Sigmoid colon (tissue), 7 donors: ENCODE results near the gene TNRC18. TPM values are rescaled to one million over a fixed set of nuclear protein-coding genes. Genes with fewer than 3 reads are reported as not detected.
A peak's percentile ranks its signal among the peaks of the same experiment; 100 is the strongest.

Experiments used
- DNase-seq: peaks from one replicate; pipeline ENCODE4 v3.0.0-alpha.2; 2019
- H3K27ac ChIP-seq, 4 donors: fragments of 200-600 bp; sonication (generic); one replicate each; pipeline ENCODE4 v1.5.1; 2016 to 2019; ENCODE audit warnings: mild to moderate bottlenecking in 1 of 4
- H3K27me3 ChIP-seq, 3 donors: fragments of 200-600 bp; sonication (generic); one replicate each; pipeline ENCODE4 v1.5.1; 2019; ENCODE audit warnings: mild to moderate bottlenecking in 1 of 3
- H3K36me3 ChIP-seq, 4 donors: fragments of 200-600 bp; sonication (generic); one replicate each; pipeline ENCODE4 v1.5.1; 2016 to 2019
- H3K4me1 ChIP-seq, 4 donors: fragments of 200-600 bp; sonication (generic); one replicate each; pipeline ENCODE4 v1.5.1; 2017 to 2019
- H3K4me3 ChIP-seq, 4 donors: fragments of 200-600 bp; sonication (generic); one replicate each; pipeline ENCODE4 v1.5.1; 2017 to 2019; ENCODE audit warnings: mild to moderate bottlenecking in 2 of 4, moderate library complexity in 1 of 4
- H3K9me3 ChIP-seq, 4 donors: fragments of 200-600 bp in 3 of 4; sonication (generic) in 3 of 4; one replicate each; pipeline versions ENCODE4 v1.5.1 to v1.6.1; 2013 to 2019
- EP300 ChIP-seq, 4 donors: sonication (generic); formaldehyde crosslinking; IDR thresholded peaks; one replicate each; pipeline ENCODE4 v1.6.1; 2017; ENCODE audit warnings: antibody characterized with exemption in 4 of 4
- POLR2A ChIP-seq, 2 donors: fragments of 450-650 bp; IDR thresholded peaks; one replicate each; pipeline ENCODE4 v1.6.1; 2016; ENCODE audit warnings: antibody characterized with exemption in 2 of 2, mild to moderate bottlenecking in 2 of 2, moderate library complexity in 2 of 2
- POLR2AphosphoS5 ChIP-seq, 4 donors: sonication (generic); formaldehyde crosslinking; IDR thresholded peaks; one replicate each; pipeline ENCODE4 v1.6.1; 2017; ENCODE audit warnings: antibody characterized with exemption in 4 of 4
- WGBS, 2 donors: extraction: QIAGEN DNeasy Blood & Tissue Kit; methylation state at CpG; one replicate each; pipeline ENCODE4 v1.1.7; 2013; 5-methylcytosine and 5-hydroxymethylcytosine counted together
- intact Hi-C: fragments of 100-400 bp; cut with DNase I; formaldehyde crosslinking; loops from one replicate; pipeline ENCODE4 v1.15.1; 2023
- polyA plus RNA-seq, 3 donors: library from polyadenylated mRNA; stranded (reverse); fragments of 200-250 nt; gene quantifications; one replicate each; pipeline ENCODE4 v1.2.3, GENCODE V29; 2013
- total RNA-seq, 4 donors: library from RNA; depleted of rRNA; stranded (reverse); fragments of >200 nt; gene quantifications; one replicate each; pipeline ENCODE4 v1.1.0, GENCODE V29; 2016
- TF ChIP-seq, protein P1 (sequence below), 4 experiments: fragments of 450-650 bp in 3 of 4; fragments of 200-600 bp in 1 of 4; IDR thresholded peaks; one replicate each; pipeline ENCODE4 v1.5.1; 2016 to 2019; ENCODE audit warnings: antibody characterized with exemption in 4 of 4, mild to moderate bottlenecking in 3 of 4, moderate library complexity in 2 of 4
- donor health status: healthy with polysubstance abuse.
- donor health status: Bipolar disorder and iron deficiency.
- donor health status: healthy.

Gene TNRC18
- total and polyA plus RNA-seq, 7 donors: 12.6 to 187 (median 44.9) TPM

DNA sequence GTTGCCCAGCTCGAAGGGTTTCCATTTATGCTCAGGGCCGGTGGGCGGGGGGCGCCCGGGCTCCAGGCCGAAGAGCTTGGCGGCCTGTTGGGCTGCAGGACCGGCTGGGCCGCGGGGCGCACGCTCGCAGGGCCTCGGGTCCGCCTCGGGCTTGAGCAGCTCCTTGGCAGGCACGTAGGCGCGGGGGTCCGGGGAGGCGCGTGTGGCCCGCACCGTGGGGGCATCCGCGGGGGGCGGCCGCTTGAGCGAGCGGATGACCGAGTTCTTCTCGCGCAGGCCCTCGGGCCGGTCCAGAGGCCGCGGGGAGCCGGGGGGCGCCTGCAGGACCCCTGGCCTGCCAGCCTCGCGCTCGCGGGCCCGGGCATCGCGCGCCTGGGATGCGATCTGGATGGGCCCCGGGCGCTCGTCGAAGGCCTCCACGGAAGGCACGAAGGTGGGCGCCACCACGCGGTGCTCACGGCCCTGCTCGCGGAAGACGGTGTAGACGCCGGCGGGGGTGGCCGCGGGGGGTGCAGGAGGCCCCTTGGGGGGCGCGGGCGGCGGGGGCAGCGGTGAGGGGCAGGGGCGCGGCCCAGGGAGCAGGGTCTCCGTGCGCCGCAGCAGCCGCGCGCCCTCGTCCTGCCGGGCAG lies 35.2 kb downstream of the TNRC18 start:
- peak overlapping the region; percentile 25 to 70 (median 62) for H3K27ac ChIP-seq
- DNase-seq: no peak
- H3K4me3 ChIP-seq: no peak overlapping the region
- peaks cover 33 to 72% (median 45%) of the 10 kb centered on the region in 4 donors for H3K36me3 ChIP-seq
- 94 to 97% methylated on average over 81 of the region's 81 CpGs for WGBS, 2 donors
- peaks cover 0 to 59% (median 47%) of the 10 kb centered on the region in 4 donors for H3K4me1 ChIP-seq
- H3K27me3 ChIP-seq: no peaks in the 10 kb centered on the region
- TF ChIP-seq, protein P1, sequence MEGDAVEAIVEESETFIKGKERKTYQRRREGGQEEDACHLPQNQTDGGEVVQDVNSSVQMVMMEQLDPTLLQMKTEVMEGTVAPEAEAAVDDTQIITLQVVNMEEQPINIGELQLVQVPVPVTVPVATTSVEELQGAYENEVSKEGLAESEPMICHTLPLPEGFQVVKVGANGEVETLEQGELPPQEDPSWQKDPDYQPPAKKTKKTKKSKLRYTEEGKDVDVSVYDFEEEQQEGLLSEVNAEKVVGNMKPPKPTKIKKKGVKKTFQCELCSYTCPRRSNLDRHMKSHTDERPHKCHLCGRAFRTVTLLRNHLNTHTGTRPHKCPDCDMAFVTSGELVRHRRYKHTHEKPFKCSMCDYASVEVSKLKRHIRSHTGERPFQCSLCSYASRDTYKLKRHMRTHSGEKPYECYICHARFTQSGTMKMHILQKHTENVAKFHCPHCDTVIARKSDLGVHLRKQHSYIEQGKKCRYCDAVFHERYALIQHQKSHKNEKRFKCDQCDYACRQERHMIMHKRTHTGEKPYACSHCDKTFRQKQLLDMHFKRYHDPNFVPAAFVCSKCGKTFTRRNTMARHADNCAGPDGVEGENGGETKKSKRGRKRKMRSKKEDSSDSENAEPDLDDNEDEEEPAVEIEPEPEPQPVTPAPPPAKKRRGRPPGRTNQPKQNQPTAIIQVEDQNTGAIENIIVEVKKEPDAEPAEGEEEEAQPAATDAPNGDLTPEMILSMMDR (IDR thresholded peaks at IDR 0.05): no peak
- TF ChIP-seq POLR2AphosphoS5 (IDR thresholded peaks at IDR 0.05) (no peak), POLR2A (IDR thresholded peaks at IDR 0.05) (no peak), EP300 (IDR thresholded peaks at IDR 0.05) (no peak)
- H3K9me3 ChIP-seq: no peaks in the 10 kb centered on the region
- intact Hi-C loops: no loop called here

DNA sequence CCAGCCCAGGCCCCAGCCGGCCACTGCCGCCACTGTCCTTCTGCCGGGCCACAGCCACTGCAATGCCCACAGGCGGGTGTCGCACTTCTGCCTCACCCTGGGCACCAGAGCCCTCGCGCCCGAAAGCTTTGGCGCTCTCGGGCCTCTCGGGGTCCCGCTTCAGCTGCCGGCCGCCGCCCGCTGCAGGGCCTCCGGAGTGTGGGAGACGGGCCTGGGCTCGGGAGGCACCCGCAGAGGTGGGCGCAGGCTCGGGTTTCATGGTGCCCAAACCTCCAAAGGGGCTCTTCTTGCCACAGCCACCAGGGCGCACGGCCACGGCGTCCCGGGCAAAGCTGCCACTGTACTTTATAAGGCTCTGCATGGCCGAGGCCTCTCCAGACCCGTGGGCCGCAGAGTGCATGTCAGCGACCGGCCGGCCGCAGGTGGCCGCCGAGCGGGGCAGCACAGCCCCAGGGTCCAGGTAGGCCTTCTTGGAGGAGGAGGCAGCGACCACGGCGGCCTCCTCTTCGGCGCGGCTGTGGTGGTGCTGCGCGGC lies 35.9 kb downstream of the TNRC18 start:
- H3K4me1 ChIP-seq: peaks cover 0 to 65% (median 53%) of the 10 kb centered on the region in 4 donors
- DNase-seq: no peak
- intact Hi-C loops: no loop called here
- 96 to 97% methylated on average over 45 of the region's 45 CpGs for WGBS, 2 donors
- H3K27me3 ChIP-seq: no peaks in the 10 kb centered on the region
- H3K4me3 ChIP-seq: no peak overlapping the region
- H3K9me3 ChIP-seq: no peaks in the 10 kb centered on the region
- no peak for TF ChIP-seq POLR2A (IDR thresholded peaks at IDR 0.05)
- H3K27ac ChIP-seq: peak overlapping the region; percentile 25 to 70 (median 62)
- peaks cover 26 to 66% (median 42%) of the 10 kb centered on the region in 4 donors for H3K36me3 ChIP-seq

DNA sequence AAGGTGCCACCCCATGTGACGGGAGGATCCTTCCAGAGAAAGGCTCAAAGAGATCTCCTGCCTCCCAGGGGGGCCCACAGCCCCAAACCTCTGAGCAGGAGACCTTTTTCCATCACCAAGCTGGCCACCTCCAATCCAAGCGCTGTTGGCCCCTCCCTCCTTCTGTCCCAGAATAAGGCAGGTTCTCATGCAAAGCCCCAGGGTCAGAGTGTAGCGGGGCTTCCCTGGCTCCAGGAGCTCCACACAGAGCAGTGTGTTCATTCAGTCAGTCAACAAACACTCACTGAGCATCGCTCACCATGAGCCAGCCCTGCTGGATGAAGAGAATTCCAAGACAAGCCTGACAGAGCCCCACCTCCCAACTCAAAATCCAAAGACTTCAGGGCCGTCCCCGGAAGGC lies 39.0 kb downstream of the TNRC18 start:
- no peak overlapping the region for H3K4me3 ChIP-seq
- WGBS, 2 donors: 75 to 80% methylated on average over 6 of the region's 6 CpGs
- peak overlapping the region; percentile 45 to 70 (median 56) for H3K27ac ChIP-seq

DNA sequence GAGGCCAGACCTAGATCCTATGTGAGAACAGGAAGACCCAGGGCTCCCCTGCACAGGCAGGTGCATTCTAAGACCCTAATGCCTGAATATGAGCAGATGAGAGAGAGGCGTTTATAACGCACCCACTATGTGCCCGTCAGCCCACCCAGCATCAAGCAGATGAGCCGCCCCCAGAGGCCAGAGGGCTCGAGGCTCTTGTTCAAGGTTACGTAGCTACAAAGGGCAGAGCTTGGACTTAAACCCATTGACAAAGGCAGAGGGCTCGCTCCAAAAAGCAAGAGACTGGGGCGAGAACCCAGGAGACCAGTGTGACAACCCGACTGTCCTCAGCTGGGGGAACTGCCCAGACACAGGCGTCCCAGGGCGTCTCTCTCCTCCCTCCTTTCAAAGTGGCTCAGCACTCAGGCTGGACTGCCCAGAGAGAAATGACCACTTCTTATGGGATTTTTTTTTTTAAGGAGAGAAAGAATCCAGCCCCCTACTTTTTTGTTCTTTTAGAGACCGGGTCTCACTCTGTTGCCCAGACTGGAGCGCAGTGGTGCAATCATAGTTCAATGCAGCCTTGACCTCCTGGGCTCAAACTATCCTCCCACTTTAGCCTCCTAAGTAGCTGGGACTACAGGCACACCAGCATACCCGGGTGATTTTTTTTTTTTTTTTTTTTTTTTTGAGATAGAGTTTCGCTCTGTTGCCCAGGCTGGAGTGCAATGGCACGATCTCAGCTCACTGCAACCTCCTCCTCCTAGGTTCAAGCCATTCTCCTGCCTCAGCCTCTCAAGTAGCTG lies 40.1 kb downstream of the TNRC18 start:
- peaks cover 0 to 91% (median 80%) of the 10 kb centered on the region in 4 donors for H3K4me1 ChIP-seq
- H3K9me3 ChIP-seq: no peaks in the 10 kb centered on the region
- H3K27me3 ChIP-seq: no peaks in the 10 kb centered on the region
- TF ChIP-seq, protein P1 (IDR thresholded peaks at IDR 0.05): no peak
- no peak for TF ChIP-seq EP300 (IDR thresholded peaks at IDR 0.05)
- no peak for TF ChIP-seq POLR2A (IDR thresholded peaks at IDR 0.05)
- TF ChIP-seq POLR2AphosphoS5 (IDR thresholded peaks at IDR 0.05): no peak
- peak overlapping the region; percentile 1 to 70 (median 56) for H3K27ac ChIP-seq
- H3K36me3 ChIP-seq: peaks cover 16 to 30% (median 23%) of the 10 kb centered on the region in 4 donors
- no peak for DNase-seq
- intact Hi-C loops: loop anchor here (1.0 kb wide), 1 partner anchor 22 kb away; no protein-coding TSS in a partner anchor
- H3K4me3 ChIP-seq: peak overlapping the region in 1 of 4 donors; percentile 22
- WGBS, 2 donors: 78 to 82% methylated on average over 16 of the region's 16 CpGs

More for the DNA sequence above, 39.0 kb downstream of the TNRC18 start:
- intact Hi-C loops: no loop called here
- H3K9me3 ChIP-seq: no peaks in the 10 kb centered on the region
- H3K27me3 ChIP-seq: no peaks in the 10 kb centered on the region
- peaks cover 0 to 80% (median 69%) of the 10 kb centered on the region in 4 donors for H3K4me1 ChIP-seq
- H3K36me3 ChIP-seq: peaks cover 24 to 41% (median 29%) of the 10 kb centered on the region in 4 donors
- DNase-seq: no peak
- TF ChIP-seq EP300 (IDR thresholded peaks at IDR 0.05) (no peak), POLR2A (IDR thresholded peaks at IDR 0.05) (no peak), POLR2AphosphoS5 (IDR thresholded peaks at IDR 0.05) (no peak)
- TF ChIP-seq, protein P1 (IDR thresholded peaks at IDR 0.05): no peak
